Muscle layer of duodenum (tissue), 2 donors: ENCODE results near the gene IKBKE.
A peak's percentile ranks its signal among the peaks of the same experiment; 100 is the strongest.

ENCODE experiments used
- H3K27ac ChIP-seq: one replicate; pipeline ENCODE4 v1.7.0; 2013; ENCODE audit warnings: mild to moderate bottlenecking, low read length
- H3K27me3 ChIP-seq: one replicate; pipeline ENCODE4 v1.7.0; 2013; ENCODE audit warnings: low read depth, mild to moderate bottlenecking, control low read depth, low read length
- H3K36me3 ChIP-seq, 2 donors: one replicate each; pipeline ENCODE4 v1.7.0; 2013; ENCODE audit warnings: low read length in 2 of 2, control low read depth in 1 of 2, mild to moderate bottlenecking in 1 of 2; ENCODE audit not compliant: insufficient read depth in 2 of 2, control insufficient read depth in 1 of 2
- H3K4me1 ChIP-seq, 2 donors: one replicate each; pipeline ENCODE4 v1.7.0; 2013; ENCODE audit warnings: low read length in 2 of 2, mild to moderate bottlenecking in 2 of 2, control low read depth in 1 of 2, moderate library complexity in 1 of 2; ENCODE audit not compliant: insufficient read depth in 2 of 2, control insufficient read depth in 1 of 2
- H3K4me3 ChIP-seq, 2 donors: one replicate each; pipeline ENCODE4 v1.7.0; 2013; ENCODE audit warnings: low read length in 2 of 2, low read depth in 1 of 2, mild to moderate bottlenecking in 1 of 2
- H3K9me3 ChIP-seq, 2 donors: one replicate each; pipeline ENCODE4 v1.7.0; 2013; ENCODE audit warnings: low read length in 2 of 2, control low read depth in 1 of 2, mild to moderate bottlenecking in 1 of 2; ENCODE audit not compliant: control insufficient read depth in 1 of 2
- donor health status: healthy.

IKBKE gene

DNA sequence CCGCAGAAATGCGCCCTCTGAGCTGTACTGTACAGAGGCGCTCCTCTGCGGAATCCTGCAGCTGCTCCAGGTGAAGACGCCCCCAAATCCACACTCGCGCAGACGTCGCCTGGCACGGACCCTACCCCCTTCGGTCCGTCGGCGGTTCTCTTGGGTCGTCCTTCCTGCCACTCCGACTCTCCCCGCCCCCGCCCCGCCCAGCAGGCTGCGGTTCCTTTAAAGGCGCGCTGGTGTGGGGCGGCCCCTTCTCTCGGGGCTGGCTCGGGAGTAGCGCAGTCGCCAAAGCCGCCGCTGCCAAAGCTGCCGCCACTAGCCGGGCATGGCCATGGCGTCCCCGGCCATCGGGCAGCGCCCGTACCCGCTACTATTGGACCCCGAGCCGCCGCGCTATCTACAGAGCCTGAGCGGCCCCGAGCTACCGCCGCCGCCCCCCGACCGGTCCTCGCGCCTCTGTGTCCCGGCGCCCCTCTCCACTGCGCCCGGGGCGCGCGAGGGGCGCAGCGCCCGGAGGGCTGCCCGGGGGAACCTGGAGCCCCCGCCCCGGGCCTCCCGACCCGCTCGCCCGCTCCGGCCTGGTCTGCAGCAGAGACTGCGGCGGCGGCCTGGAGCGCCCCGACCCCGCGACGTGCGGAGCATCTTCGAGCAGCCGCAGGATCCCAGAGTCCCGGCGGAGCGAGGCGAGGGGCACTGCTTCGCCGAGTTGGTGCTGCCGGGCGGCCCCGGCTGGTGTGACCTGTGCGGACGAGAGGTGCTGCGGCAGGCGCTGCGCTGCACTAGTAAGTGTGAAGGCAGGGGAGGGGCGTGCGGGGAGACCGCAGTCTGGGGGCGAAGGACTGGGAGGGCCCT lies 37.2 kb downstream of the IKBKE start, which contains the start of gene RASSF5:
Gene RASSF5, plus strand, starts transcription at position 248 of the 846 bp plus-strand sequence. Its CDS starts 72 bp downstream, at position 320.
- Histone ChIP-seq H3K36me3 (no peaks in the 10 kb centered on the region), H3K4me3 (peak within 1 kb of the TSS; percentile 52 to 74), H3K27me3 (peaks cover 5% of the 10 kb centered on the region), H3K4me1 (peaks cover 0 to 30% of the 10 kb centered on the region in 2 donors), H3K9me3 (no peaks in the 10 kb centered on the region), H3K27ac (no peak within 1 kb of the TSS)

DNA sequence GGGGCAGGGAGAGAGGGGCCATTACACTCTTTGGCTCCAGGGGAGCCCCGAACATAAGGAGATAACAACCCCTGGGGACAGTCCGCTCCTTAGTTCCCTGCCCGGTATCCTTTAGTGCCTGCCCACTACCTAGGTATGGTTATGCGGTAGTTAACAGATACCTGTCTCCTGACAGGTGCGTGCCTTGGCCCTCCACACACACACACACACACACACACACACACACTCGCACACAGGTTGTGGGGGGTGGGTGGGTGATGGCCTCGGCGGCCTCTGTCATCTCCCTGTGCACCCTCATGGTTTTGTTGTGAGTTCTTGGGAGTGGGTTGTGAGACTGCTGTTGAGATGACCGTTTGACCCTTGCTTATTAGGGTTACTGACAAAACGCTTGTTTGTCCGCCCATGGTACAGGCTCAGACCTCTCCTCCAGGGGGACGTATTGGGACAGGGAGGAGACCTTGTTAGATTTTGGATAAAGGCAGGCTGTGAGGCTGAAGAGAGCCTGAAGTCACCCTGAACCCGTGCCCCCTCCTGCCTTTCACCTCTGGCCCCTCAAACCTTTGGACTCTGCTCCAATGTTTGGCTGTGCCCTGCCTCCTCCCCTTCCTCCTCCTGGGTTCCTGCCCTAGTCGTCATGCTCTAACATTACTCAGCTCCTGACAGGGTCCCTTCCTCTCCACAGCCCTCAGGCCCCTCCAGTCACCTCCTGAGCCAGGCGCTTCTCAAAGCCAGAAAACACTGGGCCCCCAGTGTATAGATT lies 38.0 kb downstream of the IKBKE start:
- Histone ChIP-seq H3K27ac (no peak overlapping the region), H3K36me3 (no peaks in the 10 kb centered on the region), H3K9me3 (no peaks in the 10 kb centered on the region), H3K4me1 (peaks cover 0 to 35% of the 10 kb centered on the region in 2 donors), H3K4me3 (peak overlapping the region; percentile 31 to 74), H3K27me3 (peaks cover 5% of the 10 kb centered on the region)

DNA sequence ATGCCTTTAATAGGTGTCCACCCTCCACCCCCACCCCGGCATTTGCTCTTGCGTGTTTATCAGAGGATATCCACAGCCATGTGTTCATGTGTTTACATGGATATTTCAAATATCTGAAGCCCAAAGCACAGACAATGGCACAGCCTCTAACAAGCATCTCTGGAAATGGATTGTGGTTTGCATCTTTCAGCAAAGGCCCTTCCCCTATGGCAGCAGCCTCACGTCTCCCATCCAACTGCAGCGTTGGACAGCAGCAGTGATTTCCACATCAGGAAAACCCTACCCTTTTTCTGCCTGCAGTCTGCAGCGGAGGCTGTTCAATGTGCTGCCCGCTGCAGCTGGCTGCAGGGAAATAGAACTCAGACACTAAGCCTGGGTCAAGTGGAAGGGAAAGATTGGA lies 38.7 kb downstream of the IKBKE start:
- Histone ChIP-seq H3K4me3 (peak overlapping the region; percentile 31 to 74), H3K27ac (no peak overlapping the region), H3K9me3 (no peaks in the 10 kb centered on the region), H3K4me1 (peaks cover 4 to 36% of the 10 kb centered on the region in 2 donors), H3K36me3 (no peaks in the 10 kb centered on the region), H3K27me3 (peaks cover 5% of the 10 kb centered on the region)

DNA sequence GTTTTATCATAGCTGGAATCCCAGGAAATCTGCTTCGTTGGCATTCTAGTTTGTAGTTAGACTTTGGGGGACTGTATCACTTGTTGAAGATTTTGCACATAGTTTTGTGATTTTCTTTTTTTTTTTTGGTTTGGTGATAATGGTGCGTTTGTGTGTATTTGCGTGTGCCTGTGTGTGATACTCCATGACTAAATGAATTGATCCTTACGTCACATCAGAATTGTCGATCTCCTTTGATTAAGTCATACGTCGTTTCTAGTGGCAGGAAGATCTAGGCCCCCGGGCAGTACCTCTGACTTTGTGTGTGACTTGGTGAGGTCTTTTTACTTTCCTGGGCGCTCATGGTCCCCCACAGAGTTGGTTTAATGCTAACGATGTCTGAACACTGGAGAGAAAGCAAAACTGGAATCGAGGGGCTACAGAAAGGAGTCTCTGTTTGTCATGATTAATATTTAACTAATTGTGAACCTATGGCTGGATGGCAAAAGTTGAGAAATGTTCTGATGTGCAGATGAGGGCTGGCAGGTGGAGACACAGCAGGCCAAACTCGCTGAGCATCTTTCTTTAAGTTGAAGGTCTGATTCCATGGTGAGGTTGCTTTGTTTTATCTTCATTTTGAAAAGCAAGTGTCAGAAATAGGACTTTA lies 39.5 kb downstream of the IKBKE start:
- H3K4me1 ChIP-seq: peaks cover 6 to 36% of the 10 kb centered on the region in 2 donors
- H3K27ac ChIP-seq: no peak overlapping the region
- no peaks in the 10 kb centered on the region for H3K9me3 ChIP-seq
- peak overlapping the region in 1 of 2 donors; percentile 27 for H3K4me3 ChIP-seq
- no peaks in the 10 kb centered on the region for H3K36me3 ChIP-seq
- H3K27me3 ChIP-seq: peaks cover 5% of the 10 kb centered on the region

DNA sequence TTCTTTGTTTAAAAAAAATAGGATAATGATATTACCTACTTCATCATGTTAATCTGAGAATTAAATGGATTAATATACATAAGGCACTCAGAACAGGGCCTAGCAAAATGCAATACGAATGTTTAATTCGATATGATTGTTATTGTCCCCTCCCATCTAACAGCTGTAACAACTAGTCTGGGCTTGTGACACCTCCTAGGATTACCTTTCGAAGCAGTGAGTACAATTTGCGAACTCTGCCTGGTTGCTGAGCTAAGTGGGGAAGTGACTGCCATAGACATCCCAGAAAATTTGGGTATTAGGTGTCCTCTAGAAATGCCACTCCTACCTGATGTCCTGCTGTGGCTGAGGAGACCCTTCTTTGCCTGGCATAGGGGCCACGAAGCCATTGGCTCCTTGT lies 40.1 kb downstream of the IKBKE start:
- Histone ChIP-seq H3K9me3 (no peaks in the 10 kb centered on the region), H3K36me3 (no peaks in the 10 kb centered on the region), H3K4me1 (peaks cover 6 to 36% of the 10 kb centered on the region in 2 donors), H3K27me3 (peaks cover 5% of the 10 kb centered on the region), H3K4me3 (no peak overlapping the region), H3K27ac (no peak overlapping the region)

DNA sequence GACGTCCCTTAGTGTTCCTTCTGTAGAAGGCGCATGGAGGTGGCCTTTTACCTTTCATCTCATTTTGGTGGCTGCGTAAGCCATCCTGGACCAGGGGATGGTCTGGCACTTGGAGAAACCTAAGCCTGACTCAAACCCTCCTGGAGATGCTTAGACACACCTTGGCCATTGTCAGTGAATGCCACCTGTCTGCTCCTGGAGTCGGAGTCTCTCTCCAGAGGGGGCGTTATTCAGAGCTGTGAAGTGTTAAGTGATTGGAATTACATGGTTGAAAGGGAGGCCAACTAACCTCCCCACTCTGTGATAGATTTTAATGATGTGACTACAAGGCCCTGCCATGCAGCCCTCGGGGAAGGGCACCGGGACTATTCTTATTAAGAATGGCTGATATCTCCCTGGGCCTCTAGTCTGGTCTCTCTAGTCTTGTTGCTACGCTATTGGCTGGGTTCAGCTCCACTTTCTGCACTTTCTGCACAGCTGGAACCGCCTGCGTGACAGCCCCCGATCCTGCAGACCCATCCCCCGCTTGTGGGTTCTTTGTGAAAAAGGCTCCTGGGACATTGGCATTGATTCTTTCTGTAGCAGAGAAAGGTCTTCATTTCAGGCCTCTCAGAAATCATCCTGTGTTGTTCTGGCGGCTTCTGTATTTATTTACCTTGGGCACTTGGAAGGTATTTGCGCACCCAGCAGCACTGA lies 41.2 kb downstream of the IKBKE start:
- no peaks in the 10 kb centered on the region for H3K36me3 ChIP-seq
- H3K27me3 ChIP-seq: peaks cover 5% of the 10 kb centered on the region
- no peaks in the 10 kb centered on the region for H3K9me3 ChIP-seq
- H3K27ac ChIP-seq: no peak overlapping the region
- H3K4me3 ChIP-seq: no peak overlapping the region
- H3K4me1 ChIP-seq: peaks cover 6 to 35% of the 10 kb centered on the region in 2 donors

DNA sequence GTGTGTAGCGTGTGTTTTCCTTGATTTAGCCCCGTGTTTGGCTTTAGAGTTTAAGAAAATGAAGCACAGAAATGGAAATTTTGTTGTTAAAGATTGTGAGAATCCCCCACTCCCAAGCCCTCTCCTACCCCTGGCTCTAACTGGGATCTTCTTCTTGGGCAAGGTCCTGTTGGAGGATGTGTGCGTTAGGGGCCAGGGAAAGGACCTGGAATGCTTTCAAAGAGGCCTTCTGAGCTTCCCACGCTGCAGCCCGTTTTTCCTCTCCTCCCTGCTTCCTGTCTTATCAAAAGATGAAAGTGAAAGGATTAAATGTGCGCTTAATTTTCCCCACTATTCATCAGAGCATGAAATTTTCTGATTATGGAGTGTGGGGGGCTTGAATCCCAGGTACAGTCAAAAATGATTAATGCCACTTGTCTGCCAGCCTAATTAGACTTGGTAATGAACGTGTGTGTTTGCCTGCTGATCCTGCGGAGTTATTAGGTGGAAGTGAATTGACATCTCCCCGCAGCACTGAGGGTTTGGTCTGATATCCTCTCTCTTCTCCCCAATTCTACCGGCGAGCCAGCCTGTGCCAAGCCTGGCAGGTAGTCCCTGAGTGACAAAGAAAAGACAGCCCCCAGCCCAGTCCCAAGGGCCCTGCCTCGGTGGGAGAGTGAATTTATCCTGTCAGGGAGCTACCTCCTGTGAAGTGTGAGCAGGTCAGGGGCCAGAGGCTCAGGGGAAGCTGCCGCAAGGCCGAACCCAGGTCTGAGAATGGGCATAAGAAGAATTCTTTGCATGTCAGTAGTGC lies 42.0 kb downstream of the IKBKE start:
- peaks cover 6 to 28% of the 10 kb centered on the region in 2 donors for H3K4me1 ChIP-seq
- H3K27ac ChIP-seq: no peak overlapping the region
- peaks cover 5% of the 10 kb centered on the region for H3K27me3 ChIP-seq
- H3K36me3 ChIP-seq: no peaks in the 10 kb centered on the region
- no peaks in the 10 kb centered on the region for H3K9me3 ChIP-seq
- no peak overlapping the region for H3K4me3 ChIP-seq

DNA sequence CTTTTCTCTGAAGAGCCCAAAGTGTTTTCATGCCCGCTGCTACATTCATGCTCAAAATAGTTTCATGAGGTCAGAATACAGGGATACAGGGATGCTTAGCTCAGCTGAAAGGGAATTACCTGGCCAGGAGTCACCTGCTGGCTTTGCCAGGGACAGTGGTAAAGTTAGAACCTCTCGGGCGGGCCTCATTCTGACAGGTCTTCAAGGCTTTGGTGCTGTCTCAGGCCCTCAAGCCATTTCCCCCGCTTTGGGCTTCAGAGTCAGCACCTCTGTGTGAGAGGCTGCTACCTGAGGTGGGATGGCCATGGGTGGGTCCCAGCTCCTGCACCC lies 42.5 kb downstream of the IKBKE start:
- H3K27ac ChIP-seq: no peak overlapping the region
- no peak overlapping the region for H3K4me3 ChIP-seq

DNA sequence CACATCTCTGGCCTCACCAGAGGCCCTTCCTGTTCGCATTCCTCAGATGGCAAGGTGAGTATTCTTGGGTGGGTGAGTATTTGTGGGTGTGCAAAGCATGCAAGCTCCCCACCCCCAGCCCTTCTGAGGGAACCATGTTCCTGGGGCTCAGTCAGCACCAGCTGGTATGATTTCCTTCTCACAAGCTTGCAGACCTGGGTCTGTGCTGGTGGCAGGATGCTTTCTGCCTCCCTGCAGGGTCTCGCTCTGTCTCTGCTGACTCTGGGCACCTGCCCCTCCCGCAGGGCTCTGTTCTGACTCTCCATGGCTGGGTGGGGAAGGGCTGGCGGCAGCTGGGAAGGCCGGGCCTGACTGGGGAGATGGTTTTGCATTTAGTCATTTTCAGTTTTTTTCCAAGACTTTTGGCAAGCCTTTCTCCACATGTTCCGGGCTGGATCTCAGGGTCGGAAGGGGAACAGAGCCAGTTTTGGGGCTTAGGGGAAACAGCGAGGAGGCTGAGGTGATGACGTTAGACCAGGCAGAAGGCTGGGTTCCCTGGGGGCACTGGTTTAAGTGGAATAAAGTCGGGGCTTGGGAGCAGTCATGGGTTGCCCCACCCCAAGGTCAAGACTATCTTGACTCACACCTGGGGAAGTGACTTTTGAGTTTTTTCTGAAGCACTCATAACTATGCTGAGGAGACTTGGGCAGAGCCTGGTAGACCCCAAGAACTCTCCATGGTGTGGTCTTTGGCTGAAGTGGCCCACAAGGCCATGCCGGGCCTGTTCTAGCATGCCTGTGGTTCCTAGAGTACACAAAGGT lies 43.2 kb downstream of the IKBKE start:
- Histone ChIP-seq H3K4me3 (no peak overlapping the region), H3K9me3 (no peaks in the 10 kb centered on the region), H3K27ac (peak overlapping the region; percentile 16), H3K4me1 (peaks cover 6 to 16% of the 10 kb centered on the region in 2 donors), H3K27me3 (peaks cover 2% of the 10 kb centered on the region), H3K36me3 (no peaks in the 10 kb centered on the region)

More for the DNA sequence above, 42.5 kb downstream of the IKBKE start:
- peaks cover 5% of the 10 kb centered on the region for H3K27me3 ChIP-seq
- peaks cover 6 to 23% of the 10 kb centered on the region in 2 donors for H3K4me1 ChIP-seq
- no peaks in the 10 kb centered on the region for H3K36me3 ChIP-seq
- H3K9me3 ChIP-seq: no peaks in the 10 kb centered on the region
